Lower lobe of right lung (tissue), 2 donors: Measurements from ENCODE around the gene SLC7A11. TPM values are rescaled to one million over a fixed set of nuclear protein-coding genes. Genes with fewer than 3 reads are reported as not detected.
"Not testable (repeated sequence)": the region's sequence is repeated elsewhere in the genome, so short reads cannot be mapped to it uniquely, and the experiment has no call there.

Source experiments
- ATAC-seq, 2 donors: fragments of 200-7000 bp; cut with Tn5 transposase; one replicate each; pipeline ENCODE4 v1.9.1; 2020 to 2022; ENCODE audit warnings: mild to moderate bottlenecking in 2 of 2, moderate library complexity in 2 of 2
- DNase-seq: peaks from one replicate; pipeline ENCODE4 v3.0.0-alpha.2; 2020
- H3K27ac ChIP-seq: fragments of 200-600 bp; one replicate; pipeline ENCODE4 v1.8.0; 2022
- H3K27me3 ChIP-seq: fragments of 200-600 bp; one replicate; pipeline ENCODE4 v1.8.0; 2022; ENCODE audit warnings: low read depth
- H3K36me3 ChIP-seq: fragments of 200-600 bp; one replicate; pipeline ENCODE4 v1.8.0; 2022; ENCODE audit warnings: mild to moderate bottlenecking
- H3K4me1 ChIP-seq: fragments of 200-600 bp; one replicate; pipeline ENCODE4 v1.8.0; 2022
- H3K4me3 ChIP-seq: fragments of 200-600 bp; one replicate; pipeline ENCODE4 v1.8.0; 2022; ENCODE audit warnings: mild to moderate bottlenecking
- H3K9me3 ChIP-seq: fragments of 200-600 bp; one replicate; pipeline ENCODE4 v1.8.0; 2022
- intact Hi-C: fragments of 100-400 bp; cut with DNase I; formaldehyde crosslinking; loops from one replicate; pipeline ENCODE4 v1.11.0; 2022
- total RNA-seq: library from RNA; stranded (reverse); fragmentation: NEBNext Ultra II Directional; extraction: Animal tissue kit (Norgen Biotek cat#: 25700); gene quantifications from one replicate; pipeline ENCODE4 v1.2.1, GENCODE V29; 2021
- TF ChIP-seq, protein P1 (sequence below): fragments of 200-600 bp; IDR thresholded peaks from one replicate; pipeline ENCODE4 v1.8.0; 2022; ENCODE audit warnings: antibody characterized with exemption, mild to moderate bottlenecking
- donor health status: DM: no; HTN: yes; CAD: no; lungs with severe emphysema.

Gene SLC7A11
- total RNA-seq, 1 donor from 2014 or later: 3.2 TPM

DNA sequence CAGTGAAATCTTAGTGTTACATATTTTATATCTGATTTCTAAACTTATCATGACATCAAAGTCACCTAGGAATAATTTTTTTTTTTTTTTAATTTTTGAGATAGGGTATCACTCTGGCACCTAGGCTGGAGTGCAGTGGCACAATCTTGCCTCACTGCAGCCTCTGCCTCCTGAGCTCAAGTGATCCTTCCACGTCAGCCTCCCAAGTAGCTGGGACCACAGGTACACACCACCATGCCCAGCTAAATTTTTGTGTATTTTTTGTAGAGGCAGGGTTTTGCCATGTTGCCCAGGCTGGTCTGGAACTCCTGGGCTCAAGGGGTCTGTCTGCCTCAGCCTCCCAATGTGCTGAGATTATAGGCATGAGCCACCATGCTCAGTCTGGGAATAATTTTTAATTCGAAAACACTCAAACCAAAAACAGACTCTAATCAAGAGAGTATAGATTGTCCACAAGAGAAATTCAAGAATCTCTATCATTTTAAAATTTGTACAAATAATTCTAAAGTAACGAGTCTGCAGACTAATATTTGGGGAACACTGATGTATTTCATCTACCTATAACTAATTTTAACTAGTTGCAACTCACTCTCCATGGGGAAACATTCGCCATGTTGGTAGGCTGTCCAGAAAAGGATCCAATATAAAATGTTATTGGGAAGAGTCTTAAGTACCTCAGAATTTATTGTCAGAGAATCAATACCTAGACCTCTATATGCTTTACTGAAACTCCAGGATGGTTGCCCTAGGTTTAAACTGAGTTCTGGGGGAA, 3.4 kb downstream of the SLC7A11 start:
- intact Hi-C loops: no loop called here
- DNase-seq (no peak), ATAC-seq (no peak)
- Histone ChIP-seq H3K27me3 (no peaks in the 10 kb centered on the region), H3K27ac (no peak overlapping the region), H3K4me1 (peaks cover 14% of the 10 kb centered on the region), H3K4me3 (no peak overlapping the region), H3K36me3 (no peaks in the 10 kb centered on the region), H3K9me3 (no peaks in the 10 kb centered on the region)
- TF ChIP-seq, protein P1, sequence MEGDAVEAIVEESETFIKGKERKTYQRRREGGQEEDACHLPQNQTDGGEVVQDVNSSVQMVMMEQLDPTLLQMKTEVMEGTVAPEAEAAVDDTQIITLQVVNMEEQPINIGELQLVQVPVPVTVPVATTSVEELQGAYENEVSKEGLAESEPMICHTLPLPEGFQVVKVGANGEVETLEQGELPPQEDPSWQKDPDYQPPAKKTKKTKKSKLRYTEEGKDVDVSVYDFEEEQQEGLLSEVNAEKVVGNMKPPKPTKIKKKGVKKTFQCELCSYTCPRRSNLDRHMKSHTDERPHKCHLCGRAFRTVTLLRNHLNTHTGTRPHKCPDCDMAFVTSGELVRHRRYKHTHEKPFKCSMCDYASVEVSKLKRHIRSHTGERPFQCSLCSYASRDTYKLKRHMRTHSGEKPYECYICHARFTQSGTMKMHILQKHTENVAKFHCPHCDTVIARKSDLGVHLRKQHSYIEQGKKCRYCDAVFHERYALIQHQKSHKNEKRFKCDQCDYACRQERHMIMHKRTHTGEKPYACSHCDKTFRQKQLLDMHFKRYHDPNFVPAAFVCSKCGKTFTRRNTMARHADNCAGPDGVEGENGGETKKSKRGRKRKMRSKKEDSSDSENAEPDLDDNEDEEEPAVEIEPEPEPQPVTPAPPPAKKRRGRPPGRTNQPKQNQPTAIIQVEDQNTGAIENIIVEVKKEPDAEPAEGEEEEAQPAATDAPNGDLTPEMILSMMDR: no peak

DNA sequence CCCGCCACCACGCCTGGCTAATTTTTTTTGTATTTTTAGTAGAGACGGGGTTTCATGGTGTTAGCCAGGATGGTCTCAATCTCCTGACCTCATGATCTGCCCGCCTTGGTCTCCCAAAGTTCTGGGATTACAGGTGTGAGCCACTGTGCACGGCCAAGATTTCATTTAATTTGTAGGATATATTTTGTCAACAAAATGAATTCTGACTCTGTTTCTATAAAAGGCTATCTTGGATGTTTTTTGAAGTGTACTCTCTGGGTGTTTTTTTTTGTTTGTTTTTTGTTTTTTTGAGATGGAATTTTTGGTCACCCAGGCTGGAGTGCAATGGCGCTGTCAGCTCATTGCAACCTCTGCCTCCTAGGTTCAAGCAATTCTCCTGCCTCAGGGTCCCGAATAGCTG, 5.0 kb downstream of the SLC7A11 start:
- ATAC-seq, intact Hi-C loops, DNase-seq, H3K36me3 ChIP-seq, H3K27me3 ChIP-seq, H3K4me3 ChIP-seq, H3K9me3 ChIP-seq, H3K27ac ChIP-seq: not testable (repeated sequence)
- peaks cover 14% of the 10 kb centered on the region for H3K4me1 ChIP-seq

DNA sequence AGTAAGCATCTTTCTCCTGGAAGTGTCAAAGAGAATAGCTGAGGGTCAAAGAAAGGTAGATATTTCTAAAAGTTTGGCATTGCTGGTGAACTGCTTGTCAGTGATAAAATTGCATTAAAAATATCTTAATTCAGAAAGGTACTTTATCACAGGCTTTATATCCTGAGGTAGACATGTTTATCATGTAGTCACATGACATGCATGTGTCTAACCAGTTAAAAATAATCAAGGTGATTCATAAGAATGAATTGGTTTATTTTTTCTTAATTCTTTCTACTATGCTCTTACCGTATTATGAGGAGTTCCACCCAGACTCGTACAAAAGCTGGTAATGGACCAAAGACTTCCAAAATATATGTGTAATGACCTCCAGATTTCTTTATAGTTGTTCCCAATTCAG, 6.1 kb downstream of the SLC7A11 start:
- TF ChIP-seq, protein P1: no peak
- no peak for DNase-seq
- no peak overlapping the region for H3K27ac ChIP-seq

DNA sequence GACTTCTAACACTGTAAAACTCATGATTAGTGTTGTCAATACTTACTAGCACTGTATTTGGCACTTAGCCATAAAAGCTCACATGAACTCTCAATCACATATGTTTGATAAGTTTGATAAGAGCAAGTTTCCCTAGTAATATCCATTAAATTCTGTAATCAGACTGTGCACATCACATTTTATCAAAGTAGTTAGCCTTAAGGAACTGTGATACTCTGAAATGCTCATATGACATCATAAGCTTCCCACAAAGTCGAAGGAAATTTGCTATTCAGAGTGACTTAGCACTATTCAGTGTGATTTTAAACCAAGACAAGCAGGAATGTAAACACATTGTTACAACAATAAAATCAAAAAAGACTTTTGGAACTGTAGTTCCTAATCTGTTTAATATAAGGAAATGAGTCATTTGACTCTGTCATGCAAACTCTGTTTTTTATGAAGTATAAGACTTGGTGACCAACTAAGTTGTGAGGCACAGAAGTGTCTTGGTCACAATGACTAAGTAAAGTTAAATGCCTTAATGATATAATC, 6.7 kb downstream of the SLC7A11 start:
- no peak overlapping the region for H3K27ac ChIP-seq
- ATAC-seq: peak in 1 of 2 donors; percentile 35
- H3K36me3 ChIP-seq: no peaks in the 10 kb centered on the region
- intact Hi-C loops: no loop called here
- H3K4me3 ChIP-seq: no peak overlapping the region
- no peak for DNase-seq
- no peaks in the 10 kb centered on the region for H3K9me3 ChIP-seq
- H3K27me3 ChIP-seq: no peaks in the 10 kb centered on the region
- TF ChIP-seq, protein P1: no peak
- no peaks in the 10 kb centered on the region for H3K4me1 ChIP-seq

More for the DNA sequence above, 6.1 kb downstream of the SLC7A11 start:
- peaks cover 3% of the 10 kb centered on the region for H3K4me1 ChIP-seq
- no peaks in the 10 kb centered on the region for H3K9me3 ChIP-seq
- H3K36me3 ChIP-seq: no peaks in the 10 kb centered on the region
- intact Hi-C loops: no loop called here
- H3K27me3 ChIP-seq: no peaks in the 10 kb centered on the region
- H3K4me3 ChIP-seq: no peak overlapping the region
- no peak for ATAC-seq

DNA sequence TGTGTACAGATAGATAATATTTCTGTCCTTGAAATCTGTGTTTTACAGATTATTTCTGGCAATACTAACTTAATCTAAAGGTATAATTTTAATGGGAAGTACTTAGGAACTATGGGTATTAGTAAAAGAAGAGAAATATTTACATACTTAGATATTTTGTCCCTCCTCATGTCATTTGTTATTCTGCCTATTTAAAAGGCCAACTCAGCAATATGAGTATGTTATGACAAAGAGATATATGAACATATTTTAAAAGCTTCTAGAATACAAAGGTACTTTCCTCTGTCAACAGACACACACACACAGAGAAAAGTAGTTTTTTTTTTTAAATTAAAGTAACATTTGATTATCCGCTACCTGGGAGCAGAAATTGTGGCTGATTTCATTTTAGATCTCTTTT, 7.9 kb downstream of the SLC7A11 start:
- H3K9me3 ChIP-seq: no peaks in the 10 kb centered on the region
- H3K4me1 ChIP-seq: no peaks in the 10 kb centered on the region
- H3K27ac ChIP-seq: no peak overlapping the region
- DNase-seq: no peak
- H3K36me3 ChIP-seq: no peaks in the 10 kb centered on the region
- no peak for ATAC-seq
- H3K27me3 ChIP-seq: no peaks in the 10 kb centered on the region
- TF ChIP-seq, protein P1: no peak
- intact Hi-C loops: no loop called here
- no peak overlapping the region for H3K4me3 ChIP-seq

DNA sequence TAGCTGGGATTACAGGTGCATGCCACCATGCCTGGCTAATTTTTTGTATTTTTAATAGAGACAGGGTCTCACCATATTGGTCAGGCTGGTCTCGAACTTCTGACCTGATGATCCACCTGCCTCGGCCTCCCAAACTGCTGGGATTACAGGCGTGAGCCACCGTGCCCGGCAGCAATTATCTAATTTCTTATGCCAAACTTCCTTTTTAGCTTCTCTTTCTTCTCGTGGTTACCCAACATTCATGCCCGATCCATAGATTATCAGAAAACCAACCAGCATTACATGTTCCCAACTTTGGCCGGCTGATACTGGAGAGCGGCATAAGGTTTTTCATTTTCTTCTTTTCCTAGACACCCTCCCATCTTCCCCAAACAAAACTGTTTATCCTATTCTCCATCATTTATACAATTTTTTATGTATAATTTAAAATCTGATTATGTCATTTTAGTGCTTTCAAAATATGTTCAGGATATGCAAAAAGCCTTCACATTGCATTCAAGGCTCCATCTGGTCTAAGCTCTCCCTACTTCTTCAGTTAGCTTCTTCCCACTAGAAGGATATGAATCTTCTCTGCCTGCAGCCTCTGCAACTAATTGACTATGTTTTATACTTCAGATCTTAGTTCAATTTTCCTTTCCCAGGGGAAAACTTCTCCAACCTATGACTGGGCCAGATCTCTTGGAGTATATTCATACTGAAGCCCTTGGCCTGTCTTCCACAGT, 8.7 kb downstream of the SLC7A11 start:
- Histone ChIP-seq H3K36me3 (no peaks in the 10 kb centered on the region), H3K9me3 (no peaks in the 10 kb centered on the region), H3K4me3 (no peak overlapping the region), H3K27me3 (no peaks in the 10 kb centered on the region), H3K27ac (no peak overlapping the region), H3K4me1 (no peaks in the 10 kb centered on the region)
- DNase-seq (no peak), ATAC-seq (no peak)
- intact Hi-C loops: no loop called here
- TF ChIP-seq, protein P1: no peak
